AG10803 (cell line): ENCODE measurements around the gene SHMT2.

Experiments used
- DNase-seq: peaks from one replicate; pipeline ENCODE4 v3.0.0; 2010; ENCODE audit warnings: low read depth
- H3K4me3 ChIP-seq: 2 replicates; pipeline ENCODE4 v1.5.1; 2011; ENCODE audit warnings: mild to moderate bottlenecking, low read length, control low read depth
- TF ChIP-seq, protein P1 (sequence below): conservative IDR thresholded peaks from 2 replicates; pipeline ENCODE4 v1.5.1; 2011; ENCODE audit warnings: mild to moderate bottlenecking, low read length, control low read depth, inconsistent platforms

Gene SHMT2

DNA sequence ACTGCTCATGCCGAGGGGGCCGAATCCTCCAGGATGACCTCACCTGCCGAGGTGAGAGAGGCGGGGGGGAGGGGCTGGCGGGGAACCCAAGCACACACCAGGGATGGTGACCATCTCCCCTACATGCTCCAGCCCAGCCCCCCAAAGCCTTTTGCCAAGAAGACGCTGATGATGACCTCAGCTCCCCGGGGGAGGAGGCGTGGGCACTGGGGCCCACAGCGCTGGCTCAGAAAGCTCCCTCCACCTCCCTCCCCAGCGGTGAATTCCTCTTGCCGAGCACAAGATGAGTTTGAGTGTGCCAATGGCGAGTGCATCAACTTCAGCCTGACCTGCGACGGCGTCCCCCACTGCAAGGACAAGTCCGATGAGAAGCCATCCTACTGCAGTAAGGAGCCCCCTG is 36.6 kb upstream of the SHMT2 start:
- H3K4me3 ChIP-seq: no peak overlapping the region
- TF ChIP-seq, protein P1, sequence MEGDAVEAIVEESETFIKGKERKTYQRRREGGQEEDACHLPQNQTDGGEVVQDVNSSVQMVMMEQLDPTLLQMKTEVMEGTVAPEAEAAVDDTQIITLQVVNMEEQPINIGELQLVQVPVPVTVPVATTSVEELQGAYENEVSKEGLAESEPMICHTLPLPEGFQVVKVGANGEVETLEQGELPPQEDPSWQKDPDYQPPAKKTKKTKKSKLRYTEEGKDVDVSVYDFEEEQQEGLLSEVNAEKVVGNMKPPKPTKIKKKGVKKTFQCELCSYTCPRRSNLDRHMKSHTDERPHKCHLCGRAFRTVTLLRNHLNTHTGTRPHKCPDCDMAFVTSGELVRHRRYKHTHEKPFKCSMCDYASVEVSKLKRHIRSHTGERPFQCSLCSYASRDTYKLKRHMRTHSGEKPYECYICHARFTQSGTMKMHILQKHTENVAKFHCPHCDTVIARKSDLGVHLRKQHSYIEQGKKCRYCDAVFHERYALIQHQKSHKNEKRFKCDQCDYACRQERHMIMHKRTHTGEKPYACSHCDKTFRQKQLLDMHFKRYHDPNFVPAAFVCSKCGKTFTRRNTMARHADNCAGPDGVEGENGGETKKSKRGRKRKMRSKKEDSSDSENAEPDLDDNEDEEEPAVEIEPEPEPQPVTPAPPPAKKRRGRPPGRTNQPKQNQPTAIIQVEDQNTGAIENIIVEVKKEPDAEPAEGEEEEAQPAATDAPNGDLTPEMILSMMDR: no peak
- DNase-seq: no peak

DNA sequence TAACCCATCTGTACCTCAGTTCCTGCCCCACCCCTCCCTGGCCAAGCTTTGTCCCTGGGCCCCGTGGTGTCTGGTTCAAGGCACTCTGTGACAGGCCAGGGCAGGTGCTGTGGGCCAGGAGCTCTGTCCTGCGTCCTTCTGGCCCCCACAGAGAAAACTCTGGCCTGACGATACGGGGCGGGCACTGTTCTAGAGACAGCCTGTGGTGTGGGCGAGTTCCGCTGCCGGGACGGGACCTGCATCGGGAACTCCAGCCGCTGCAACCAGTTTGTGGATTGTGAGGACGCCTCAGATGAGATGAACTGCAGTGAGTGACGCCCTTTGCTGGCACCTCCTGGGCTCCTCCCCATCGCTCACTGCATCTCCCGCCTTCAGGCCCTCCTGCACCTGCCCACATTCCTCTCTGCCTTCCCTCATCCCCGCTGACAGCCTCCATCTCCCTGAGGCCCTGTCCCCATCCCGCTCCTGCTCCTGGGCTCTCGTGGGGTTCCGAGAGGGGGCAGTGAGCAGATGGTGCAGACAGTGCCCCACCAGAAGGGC is 35.7 kb upstream of the SHMT2 start:
- H3K4me3 ChIP-seq: no peak overlapping the region
- TF ChIP-seq, protein P1: no peak
- no peak for DNase-seq

DNA sequence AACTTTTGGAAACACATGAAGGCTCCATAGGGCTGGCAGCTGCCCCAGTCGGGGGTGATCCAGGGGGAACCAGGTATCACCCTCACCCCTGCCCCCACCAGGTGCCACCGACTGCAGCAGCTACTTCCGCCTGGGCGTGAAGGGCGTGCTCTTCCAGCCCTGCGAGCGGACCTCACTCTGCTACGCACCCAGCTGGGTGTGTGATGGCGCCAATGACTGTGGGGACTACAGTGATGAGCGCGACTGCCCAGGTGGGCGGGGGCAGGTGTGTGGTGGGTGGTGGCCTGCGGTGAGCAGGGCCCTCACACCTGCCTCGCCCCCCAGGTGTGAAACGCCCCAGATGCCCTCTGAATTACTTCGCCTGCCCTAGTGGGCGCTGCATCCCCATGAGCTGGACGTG is 35.3 kb upstream of the SHMT2 start:
- TF ChIP-seq, protein P1: no peak
- H3K4me3 ChIP-seq: no peak overlapping the region
- DNase-seq: no peak

- no peak overlapping the region for H3K4me3 ChIP-seq
- DNase-seq: no peak
- TF ChIP-seq, protein P1: no peak
Measured at GRCh38 chr12:57195186-57195585, 34.3 kb upstream of the SHMT2 start.

DNA sequence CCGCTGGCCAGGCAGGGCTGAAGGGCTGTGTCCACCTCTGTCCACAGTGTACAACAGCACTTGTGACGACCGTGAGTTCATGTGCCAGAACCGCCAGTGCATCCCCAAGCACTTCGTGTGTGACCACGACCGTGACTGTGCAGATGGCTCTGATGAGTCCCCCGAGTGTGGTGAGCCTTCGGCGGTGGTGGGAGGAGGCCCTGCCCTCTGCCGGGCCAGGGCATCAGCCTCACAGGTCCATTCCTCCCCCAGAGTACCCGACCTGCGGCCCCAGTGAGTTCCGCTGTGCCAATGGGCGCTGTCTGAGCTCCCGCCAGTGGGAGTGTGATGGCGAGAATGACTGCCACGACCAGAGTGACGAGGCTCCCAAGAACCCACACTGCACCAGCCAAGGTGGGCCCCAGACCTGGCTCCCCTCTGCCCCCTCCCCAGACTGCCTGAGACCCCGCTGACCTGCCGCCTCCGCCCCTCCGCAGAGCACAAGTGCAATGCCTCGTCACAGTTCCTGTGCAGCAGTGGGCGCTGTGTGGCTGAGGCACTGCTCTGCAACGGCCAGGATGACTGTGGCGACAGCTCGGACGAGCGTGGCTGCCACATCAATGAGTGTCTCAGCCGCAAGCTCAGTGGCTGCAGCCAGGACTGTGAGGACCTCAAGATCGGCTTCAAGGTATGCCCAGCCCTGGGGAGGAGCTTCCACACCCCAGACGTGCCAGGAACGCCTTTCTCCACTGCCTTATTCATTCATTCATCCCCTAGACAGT is 33.7 kb upstream of the SHMT2 start:
- DNase-seq: no peak
- TF ChIP-seq, protein P1: no peak
- no peak overlapping the region for H3K4me3 ChIP-seq

- H3K4me3 ChIP-seq: no peak overlapping the region
- TF ChIP-seq, protein P1: no peak
- DNase-seq: no peak
Measured at GRCh38 chr12:57196439-57196838, 33.1 kb upstream of the SHMT2 start.

- TF ChIP-seq, protein P1: no peak
- no peak for DNase-seq
- no peak overlapping the region for H3K4me3 ChIP-seq
Measured at GRCh38 chr12:57196956-57197355, 32.6 kb upstream of the SHMT2 start.
